Stimulated activated CD8-positive, alpha-beta memory T cell treated with anti-CD3 and anti-CD28 coated beads, Interleukin-7, amount 100 ng/mL, for 1 hour (primary cell): ENCODE measurements around the gene MVB12B.
A peak's percentile ranks its signal among the peaks of the same experiment; 100 is the strongest.
"Not testable (repeated sequence)": the region's sequence is repeated elsewhere in the genome, so short reads cannot be mapped to it uniquely, and the experiment has no call there.

ENCODE experiments used
- DNase-seq, 2 donors: peaks; one replicate each; pipeline ENCODE4 v3.0.0-alpha.2; 2020; ENCODE audit warnings: low read depth in 2 of 2

Gene MVB12B, protein sequence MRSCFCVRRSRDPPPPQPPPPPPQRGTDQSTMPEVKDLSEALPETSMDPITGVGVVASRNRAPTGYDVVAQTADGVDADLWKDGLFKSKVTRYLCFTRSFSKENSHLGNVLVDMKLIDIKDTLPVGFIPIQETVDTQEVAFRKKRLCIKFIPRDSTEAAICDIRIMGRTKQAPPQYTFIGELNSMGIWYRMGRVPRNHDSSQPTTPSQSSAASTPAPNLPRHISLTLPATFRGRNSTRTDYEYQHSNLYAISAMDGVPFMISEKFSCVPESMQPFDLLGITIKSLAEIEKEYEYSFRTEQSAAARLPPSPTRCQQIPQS

DNA sequence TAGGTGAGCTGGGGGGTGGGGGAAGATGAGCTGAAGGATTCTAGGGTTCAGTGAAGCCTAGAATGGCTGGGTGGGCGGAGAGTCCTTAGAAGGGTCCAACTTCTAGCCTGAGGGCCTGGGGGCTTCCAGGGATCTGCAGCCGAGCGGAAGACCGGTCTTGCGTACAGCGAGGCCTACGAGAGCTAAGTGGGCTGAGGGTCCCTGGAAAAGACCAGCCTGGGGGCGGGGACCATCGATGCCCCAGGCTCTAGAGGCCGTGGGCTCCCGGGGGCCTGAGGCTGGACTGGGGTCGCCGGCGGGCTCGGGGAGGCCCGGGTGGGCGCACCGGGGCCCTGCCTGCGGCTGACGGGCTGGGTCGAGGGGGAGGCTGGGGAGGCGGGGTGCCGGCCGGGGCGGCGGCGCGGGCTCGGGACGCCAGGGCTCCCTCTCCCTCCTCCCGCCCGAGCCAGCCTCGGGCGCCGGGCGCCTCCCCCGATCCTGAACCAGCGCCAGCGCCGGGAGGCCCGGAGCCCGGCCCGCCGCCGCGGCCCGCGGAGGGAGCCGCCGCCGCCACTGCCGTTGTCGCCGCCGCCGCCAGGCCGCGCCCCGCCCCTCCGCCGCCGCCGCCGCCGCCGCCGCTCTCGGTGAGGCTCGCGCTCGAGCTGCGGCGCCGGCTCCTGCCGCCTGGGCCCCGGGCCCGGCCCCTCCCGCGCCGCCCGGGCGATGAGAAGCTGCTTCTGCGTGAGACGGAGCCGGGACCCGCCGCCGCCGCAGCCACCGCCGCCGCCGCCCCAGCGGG is at the start of gene MVB12B:
Gene MVB12B, plus strand, starts transcription at position 602 of the 778 bp plus-strand sequence. Its CDS starts 101 bp downstream, at position 703.
- peak; percentile 10 to 18 for DNase-seq

DNA sequence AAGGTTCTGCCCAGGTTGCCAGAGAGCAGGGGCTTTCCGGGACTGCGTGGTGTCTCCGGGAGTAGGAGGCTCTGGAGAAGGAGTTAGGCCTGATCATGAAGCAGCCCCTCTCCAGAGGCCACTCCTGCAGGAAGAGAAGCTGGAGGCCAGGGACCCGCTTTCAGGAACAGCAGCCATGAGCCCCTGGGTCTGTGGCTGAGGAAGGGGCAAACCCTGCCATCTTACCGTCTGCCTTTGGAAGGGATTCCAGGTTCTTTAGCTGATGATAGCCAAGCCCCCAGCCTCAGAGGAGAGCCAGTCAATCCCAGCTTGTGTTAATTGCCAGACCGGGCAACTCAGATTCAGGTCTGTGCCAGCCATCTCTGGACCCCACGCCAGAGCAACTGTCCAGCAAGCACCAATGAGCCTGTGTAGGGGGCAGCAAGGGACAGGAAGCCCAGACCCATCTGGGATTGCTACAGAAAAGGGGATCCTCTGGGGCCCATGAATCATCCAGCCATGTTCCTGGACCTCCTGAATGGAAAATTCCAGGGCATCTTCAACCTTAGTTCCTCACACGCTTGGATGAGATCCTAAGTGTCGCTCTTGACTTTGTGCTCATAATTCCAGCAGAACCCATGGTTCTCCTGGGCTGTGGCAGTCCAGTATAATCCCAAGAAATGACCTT is 42.7 kb upstream of the MVB12B start:
- DNase-seq = no peak

DNA sequence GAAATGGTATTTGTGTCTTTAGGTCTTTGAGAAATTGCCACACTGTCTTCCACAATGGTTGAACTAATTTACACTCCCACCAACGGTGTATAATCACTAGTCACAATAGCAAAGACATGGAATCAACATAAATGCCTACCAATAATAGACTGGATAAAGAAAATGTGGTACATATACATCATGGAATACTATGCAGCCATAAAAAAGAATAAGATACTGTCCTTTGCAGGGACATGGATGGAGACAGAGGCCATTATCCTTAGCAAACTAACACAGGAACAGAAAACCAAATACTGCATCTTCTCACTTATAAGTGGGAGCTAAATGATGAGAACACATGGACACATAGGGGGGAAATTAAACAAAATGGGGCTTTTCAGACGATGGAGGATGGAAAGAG is 41.0 kb upstream of the MVB12B start:
- DNase-seq = not testable (repeated sequence)

DNA sequence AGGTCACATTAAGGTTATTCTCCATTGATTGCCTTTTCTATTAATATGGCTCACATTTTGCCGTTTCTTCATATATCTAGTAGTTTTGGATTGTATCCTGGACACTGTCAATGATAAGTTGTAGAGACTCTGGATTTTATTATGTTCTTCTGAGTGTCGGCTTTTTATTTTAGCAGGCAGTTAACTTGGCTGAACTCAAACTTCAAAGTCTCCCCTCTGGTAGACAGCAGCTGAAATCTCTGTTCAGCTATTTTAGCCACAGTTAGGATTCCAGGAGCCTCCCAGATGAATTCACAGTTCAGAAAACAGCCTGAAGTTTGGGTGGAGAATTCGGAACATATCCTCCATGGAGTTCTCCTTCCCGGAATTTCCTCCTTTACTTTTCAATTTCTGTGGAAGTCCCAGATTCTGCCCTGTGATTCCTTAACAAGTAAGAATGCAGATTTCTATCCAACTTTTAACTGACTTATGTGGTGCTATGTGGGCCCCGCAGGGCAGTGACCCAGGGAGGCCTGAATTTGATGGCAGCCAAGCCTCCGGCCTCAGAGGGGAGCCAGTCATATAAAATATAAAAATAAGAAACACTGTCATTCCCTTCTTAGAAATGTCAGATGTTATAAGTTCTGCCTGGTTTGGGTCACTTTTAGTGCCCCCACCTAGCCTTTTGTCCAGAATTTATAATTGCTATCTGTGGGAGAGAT is 39.3 kb upstream of the MVB12B start:
- no peak for DNase-seq

DNA sequence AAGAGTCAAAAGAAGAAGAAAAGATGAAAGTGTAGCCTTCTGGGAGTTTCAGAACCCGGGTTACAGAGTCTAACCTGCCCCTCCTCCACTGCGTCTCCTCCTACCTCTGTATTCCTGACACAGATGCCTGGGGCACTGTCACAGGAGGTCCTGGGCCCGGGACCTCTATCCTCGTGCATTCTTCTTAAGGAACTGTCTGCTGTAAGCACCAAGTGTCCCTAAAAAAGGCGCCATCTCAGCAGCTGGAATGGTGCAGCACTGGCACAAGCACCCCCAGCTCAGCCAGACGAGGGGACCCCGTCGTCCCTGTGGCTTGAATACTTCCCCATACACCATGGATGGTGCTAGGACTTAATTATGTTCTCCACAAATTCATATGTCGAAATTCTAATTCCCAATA is 35.8 kb upstream of the MVB12B start:
- DNase-seq = no peak

DNA sequence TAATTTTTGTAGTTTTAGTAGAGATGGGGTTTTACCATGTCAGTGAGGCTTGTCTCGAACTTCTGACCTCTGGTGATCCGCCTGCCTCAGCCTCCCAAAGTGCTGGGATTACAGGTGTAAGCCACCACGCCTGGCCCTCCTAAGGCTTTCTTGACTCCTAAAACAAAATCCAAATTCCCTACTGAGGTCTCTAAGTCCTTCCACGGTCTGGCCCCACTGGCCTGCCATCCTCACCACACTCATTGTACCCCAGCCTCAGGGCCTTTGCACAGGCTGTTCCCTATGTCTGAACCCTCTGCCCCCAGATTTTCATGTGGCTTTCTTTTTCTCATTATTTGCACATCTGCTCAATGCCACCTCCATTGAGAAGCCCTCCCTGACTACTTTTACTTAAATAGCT is 34.7 kb upstream of the MVB12B start:
- no peak for DNase-seq

DNA sequence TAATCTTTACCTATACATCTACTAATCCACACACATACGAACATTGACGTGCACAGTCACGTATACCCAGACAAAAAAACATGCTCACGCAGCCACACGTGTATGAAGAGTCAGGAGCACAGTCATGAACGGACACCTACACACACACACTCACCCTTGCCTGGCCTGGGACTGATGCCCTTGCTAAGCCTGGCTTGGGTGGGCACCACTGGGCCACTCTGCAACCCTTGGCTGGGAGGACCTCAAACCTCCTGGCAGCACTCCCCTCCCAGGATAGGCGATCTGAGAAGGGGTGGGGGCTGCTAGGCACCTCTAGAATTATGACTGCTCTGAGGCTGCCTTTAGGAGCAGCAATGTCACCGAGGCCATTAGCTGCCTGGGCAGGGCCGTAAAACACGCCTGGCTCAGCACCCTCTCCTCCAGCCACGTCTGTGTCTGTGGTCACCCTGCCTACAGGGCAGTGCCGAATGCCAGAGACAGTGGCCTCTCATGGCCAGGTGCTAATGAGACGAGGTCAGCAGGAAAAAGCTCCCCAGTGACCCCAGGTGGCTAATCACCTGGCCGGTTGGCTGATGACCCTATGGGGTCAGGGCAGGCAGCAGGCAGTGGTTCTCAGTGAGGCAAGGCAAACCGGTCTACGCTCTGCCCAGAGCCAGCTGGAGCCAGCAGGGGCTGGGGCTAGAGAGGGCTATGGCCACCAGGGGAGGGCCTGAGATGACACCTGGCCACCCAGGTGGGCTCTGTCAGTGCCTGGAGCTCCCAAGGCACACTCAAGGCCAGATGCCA is 33.7 kb upstream of the MVB12B start:
- no peak for DNase-seq

DNA sequence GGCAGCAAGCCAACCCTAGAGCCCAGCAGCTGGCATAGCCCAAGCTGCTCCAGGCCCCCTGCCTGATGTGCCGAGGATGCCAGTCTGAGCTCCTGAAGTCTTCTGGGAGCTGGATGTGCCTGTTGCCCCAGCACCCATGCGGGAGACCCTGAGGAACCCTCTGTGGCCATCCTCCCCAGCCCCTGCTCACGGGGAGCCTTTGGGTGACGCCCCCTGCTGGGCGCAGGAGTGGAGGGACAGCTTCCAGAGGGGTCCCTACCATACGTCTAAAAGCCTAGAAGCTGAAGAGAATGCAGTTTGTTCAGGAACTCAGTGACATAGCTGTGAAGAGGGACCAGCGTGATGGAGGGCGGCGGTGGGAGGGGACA is 33.1 kb upstream of the MVB12B start:
- no peak for DNase-seq

DNA sequence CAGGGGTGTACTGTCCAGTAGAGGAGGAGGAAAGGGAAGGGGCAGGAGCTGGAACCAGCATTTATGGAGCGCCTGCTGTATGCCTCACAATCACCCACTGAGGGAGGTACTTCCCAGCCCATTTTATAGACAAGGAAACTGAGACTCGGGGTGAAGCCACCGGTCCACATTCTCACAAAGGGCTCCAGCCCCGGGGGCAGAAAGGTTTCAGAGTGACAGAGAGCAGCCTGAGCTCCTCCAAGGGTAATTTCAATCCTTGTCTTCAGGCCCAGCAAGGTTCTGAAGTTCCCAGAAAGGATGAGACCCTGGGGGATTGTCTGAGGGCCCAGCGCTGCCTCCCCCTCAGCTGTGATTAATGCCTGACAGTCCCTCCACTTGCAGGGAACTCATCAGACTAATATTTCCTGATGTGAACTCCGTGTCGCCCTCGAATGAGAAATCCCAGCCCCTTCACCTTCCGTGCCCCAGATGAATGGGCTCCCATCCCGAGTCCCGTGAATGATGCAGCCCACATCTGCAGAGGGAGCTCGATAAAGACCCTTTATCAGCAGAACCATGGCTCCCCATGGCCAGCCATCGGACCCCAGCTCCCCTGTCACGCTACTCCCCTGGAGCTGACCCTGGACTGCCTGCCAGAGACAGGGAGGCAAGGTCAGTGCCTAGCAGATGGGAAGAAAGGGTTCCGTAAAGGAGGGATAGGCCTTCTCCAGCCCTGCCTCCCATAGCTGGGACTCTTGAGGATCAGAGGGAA is 32.1 kb upstream of the MVB12B start:
- no peak for DNase-seq

DNA sequence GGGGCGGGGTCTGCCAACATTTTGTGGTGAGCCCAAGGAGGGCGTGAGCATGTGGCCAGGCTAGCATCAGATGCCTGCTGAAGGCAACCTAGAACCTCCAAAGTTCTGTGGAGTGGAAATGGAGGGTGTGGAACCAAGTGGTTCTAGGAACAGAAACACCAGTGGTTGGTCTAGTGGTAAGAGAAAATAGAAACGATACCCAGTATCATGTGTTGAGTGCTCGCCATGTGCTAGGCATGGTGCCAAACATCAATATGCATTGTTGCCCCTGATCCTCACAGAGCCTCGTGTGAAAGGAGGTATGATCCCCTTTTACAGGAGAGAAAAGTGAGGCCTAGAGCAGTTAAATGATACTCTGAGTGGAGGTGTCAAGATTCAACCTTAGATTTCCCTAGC is 31.5 kb upstream of the MVB12B start:
- DNase-seq = no peak

DNA sequence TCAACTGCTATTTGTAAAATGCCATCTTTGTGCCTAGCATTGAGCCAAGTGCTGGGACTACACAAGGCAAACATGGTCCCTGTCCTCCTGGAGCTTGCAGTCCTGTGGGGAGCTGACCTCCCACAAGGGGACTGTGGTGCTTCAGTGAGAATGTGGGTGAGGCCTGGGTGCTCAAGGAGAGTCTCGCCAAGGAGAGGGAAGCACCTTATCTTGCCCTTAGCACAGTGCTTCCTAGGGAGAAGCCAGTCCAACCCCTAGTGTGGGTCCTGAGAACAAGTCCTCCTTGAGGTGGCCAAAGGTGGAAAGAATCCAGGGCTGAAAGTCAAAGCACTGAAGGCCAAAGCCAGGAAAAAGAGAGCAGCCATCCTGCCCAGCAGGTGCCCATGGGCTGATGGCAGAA is 31.1 kb upstream of the MVB12B start:
- no peak for DNase-seq

DNA sequence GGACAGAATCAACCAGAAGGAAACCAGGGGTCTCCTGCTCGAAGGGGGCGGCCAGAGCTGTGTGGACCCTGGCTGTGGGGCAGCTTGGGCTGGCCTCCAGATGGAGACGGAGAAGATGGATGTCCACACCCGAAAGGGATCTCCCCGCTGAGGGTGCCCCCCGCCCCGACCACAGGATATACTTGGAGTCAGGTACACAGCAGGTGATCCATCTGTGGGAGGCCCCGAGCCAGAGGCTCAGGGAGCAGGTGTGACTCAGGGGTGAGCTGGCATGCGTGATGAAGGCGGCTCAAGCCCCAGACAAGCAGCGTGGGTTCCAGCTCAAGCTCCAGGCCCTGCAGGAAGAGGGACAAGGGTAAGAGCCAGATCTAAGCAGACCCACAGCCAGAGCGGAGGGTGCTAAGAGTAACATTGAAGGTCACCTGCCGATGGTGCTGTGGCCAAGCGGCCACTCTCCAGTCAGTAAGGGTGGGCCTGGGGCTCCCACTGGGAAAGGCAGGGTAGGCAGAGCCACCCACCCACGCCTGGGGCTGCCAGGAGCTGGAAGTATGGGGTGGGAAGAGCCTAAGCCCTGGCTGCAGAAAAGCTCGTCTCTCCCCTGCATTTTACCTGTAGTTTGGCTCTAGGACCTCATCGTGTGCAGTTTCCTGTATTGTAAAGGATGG is 30.6 kb upstream of the MVB12B start:
- no peak for DNase-seq

DNA sequence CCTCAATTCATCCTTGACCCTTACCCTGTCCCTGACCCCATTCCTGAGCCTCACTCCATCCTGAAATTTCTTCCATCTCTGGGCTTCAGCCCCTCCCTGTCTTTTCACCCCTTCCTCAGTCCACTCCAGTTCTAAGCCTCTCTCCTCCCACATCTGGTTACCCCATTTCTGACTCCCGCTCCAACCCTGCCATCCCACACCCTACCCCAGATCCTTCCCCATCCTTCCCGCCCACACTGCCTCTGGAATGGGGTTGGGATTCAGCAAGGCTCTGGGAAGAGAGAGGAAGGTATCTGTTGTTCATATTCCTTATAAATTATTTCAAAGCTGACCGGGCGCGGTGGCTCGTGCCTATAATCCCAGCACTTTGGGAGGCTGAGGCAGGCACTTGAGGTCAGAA is 29.9 kb upstream of the MVB12B start:
- DNase-seq = no peak

DNA sequence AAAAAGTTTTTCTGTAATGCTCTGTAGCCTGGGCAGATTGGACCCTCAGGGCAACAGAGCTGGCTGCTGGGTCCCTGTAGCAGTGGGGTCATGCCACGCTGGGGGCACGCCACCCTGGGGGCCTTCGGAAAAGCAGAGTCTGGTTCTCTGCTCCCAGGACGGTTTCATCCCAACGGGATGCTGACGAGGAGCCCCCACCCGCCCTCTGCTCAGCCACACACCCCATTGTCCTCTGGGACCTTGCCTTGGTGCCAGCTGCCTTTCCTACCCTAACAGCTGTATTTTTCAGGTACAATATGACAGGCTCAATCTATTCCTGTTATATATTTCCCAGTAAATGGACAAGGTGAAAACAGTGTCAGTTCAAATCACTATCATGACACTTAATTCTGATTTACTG is 29.0 kb upstream of the MVB12B start:
- DNase-seq = no peak

DNA sequence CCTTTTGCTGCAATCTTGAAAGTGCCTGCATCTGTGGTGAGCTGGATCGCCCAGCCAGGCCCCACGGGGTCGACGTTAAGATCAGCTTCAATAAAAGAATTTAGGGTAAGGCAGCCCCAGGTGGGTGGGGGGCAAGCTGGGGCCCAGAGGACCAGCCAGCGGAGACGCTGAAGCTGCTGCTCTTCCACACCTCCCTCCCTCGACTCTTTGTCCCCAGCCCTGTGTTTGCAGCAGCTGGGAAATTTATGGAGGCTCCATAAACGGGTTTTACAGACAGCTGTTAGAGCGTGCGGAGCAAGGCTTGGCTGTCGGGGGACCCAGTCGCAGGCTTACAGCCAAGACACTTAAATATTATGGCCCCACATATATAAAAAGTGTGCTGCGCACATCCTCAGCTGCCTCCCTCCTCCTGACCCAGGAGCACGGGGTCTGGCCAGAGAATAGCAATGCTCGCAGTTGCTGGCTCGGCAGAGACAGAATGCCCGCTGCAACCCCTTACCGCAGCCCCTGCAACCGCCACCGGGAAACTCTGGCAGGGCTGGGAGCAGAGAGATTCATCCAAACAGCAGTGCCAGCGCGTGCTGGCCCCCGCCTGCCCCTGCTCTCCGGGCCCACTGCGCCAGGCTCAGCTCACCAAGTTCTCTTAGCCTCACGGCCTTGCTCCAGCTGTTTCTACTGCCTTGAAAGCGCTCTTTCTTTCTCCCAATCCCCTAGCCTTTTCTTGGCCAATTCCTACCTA is 28.4 kb upstream of the MVB12B start:
- no peak for DNase-seq

DNA sequence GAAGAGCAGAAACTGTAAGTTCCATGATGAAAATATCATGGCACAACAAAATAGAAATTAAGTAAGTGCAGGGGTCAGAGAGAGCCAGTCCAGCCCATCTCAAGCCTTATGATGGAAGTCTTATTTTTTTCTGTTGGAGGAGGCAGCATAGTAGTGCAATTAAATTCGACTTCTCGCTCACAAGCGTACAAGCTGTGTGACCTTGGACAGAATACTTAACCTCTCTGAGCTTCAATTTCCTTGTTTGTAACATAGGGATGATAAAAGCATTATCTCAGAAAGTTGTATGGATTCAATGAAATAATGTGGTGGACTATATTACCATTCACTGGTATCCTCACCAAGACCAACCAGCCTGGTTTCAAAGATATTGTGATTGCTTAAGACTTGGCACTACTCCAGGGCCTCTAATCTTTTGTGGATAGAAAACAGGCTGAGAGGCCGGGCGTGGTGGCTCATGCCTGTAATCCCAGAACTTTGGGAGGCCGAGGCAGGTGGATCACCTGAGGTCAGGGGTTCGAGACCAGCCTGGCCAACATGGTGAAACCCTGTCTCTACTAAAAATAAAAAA is 26.8 kb upstream of the MVB12B start:
- no peak for DNase-seq

DNA sequence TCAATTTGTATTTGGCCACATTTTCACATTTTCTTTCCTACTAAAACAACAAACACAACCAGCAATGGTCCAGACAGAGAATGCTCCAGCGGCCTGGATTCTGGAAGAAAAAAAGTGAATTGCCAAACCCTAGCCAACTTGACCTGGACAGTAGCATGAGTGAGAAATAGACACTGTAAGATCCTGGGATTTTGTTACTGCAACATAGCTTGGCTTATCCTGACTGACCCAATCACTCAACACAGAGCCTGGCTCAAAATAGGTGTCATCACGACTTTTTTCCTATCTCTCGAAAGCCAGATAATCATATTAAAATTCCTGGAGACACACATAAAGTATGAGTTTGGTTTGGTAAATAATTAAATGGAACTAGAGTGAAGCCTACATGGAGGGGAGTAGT is 25.4 kb upstream of the MVB12B start:
- DNase-seq = no peak

DNA sequence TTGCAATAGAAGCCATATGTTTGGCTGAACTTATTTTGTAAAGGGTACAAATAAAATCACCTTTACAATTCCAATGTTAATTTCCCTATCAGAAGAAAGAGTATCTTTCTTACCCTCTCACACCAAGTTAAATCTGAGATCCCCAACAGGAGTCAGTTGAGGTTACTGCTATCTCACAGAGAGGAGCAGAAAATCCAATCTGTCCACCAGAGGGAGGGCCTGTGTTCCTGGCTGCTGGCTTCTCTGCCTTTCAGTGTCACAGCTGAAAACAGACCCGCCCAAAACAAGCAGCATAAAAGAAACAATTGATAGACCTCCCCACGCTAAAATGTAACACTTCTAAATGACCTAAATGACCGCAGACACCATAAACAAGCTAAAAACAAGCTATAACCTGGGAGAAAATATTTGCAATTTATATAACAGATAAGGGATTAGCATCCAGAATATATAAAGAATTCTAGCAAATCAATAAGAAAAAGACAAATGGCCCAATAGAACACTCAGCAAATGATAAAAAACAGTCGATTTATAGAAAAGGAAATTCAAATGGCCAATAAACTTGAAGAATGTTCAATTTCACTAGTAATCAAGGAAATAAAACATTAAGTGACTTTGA is 24.5 kb upstream of the MVB12B start:
- peak in 1 of 2 donors; percentile 21 for DNase-seq

DNA sequence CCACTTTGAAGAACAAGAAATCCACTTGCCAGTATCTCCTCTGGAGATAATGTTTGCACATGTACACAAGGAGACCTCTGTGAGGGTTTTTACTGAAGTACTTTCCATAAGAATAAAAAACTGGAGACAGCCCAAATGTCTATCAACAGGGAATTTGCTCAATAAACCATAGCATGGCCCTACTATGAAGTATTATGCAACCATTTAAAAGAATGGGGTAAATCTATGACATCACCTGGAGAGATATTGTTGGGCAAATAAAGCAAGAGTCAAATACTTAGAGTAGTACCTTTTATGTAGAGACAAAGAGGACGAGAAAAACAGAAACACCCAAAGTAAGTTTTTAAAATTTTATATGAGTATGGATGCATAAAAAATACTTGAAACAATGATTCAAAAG is 23.9 kb upstream of the MVB12B start:
- no peak for DNase-seq
